Ovary (tissue), 9 donors: Measurements from ENCODE around the gene TRIP12. TPM values are rescaled to one million over a fixed set of nuclear protein-coding genes. Genes with fewer than 3 reads are reported as not detected.

ENCODE experiments used
- DNase-seq, 5 donors: peaks; one replicate each; pipeline ENCODE4 v3.0.0-alpha.2; 2019 to 2020
- H3K27ac ChIP-seq, 2 donors: fragments of 200-600 bp; one replicate each; pipeline versions ENCODE4 v1.5.1 to v1.8.0; 2019 to 2022
- H3K27me3 ChIP-seq: fragments of 200-600 bp; one replicate; pipeline ENCODE4 v1.8.0; 2022
- H3K36me3 ChIP-seq: fragments of 200-600 bp; sonication (generic); one replicate; pipeline ENCODE4 v1.5.1; 2019
- H3K4me1 ChIP-seq: one replicate; pipeline ENCODE4 v1.8.1; 2013; ENCODE audit warnings: mild to moderate bottlenecking, moderate library complexity; ENCODE audit not compliant: insufficient read depth
- H3K4me3 ChIP-seq: fragments of 200-600 bp; sonication (generic); one replicate; pipeline ENCODE4 v1.5.1; 2017
- H3K9me3 ChIP-seq, 2 donors: fragments of 200-600 bp in 1 of 2; sonication (generic) in 1 of 2; one replicate each; pipeline versions ENCODE4 v1.5.1 to v1.8.1; 2013 to 2019; ENCODE audit warnings: mild to moderate bottlenecking in 1 of 2, moderate library complexity in 1 of 2
- EP300 ChIP-seq: sonication (generic); formaldehyde crosslinking; IDR thresholded peaks from one replicate; pipeline ENCODE4 v1.6.1; 2017; ENCODE audit warnings: antibody characterized with exemption
- POLR2A ChIP-seq: fragments of 450-650 bp; IDR thresholded peaks from one replicate; pipeline ENCODE4 v1.6.1; 2017; ENCODE audit warnings: antibody characterized with exemption, mild to moderate bottlenecking, moderate library complexity
- WGBS, 3 donors: extraction: QIAGEN DNeasy Blood & Tissue Kit in 1 of 3; methylation state at CpG; one replicate each; pipeline versions ENCODE4 v1.1.5 to v1.1.7; 2013 to 2017; 5-methylcytosine and 5-hydroxymethylcytosine counted together
- intact Hi-C, 4 donors: fragments of 100-400 bp; cut with DNase I; formaldehyde crosslinking; loops; one replicate each; pipeline versions ENCODE4 v1.11.0 to v1.15.1; 2022 to 2023
- polyA plus RNA-seq, 2 donors: library from polyadenylated mRNA; stranded (reverse); fragments of 200-250 nt in 1 of 2; fragments of 350-450 nt in 1 of 2; fragmentation: Illumina TruSeq in 1 of 2; extraction: RNeasy Lipid Tissue Mini Kit (QIAGEN cat#74804) in 1 of 2; gene quantifications; one replicate each; pipeline ENCODE4 v1.2.3, GENCODE V29; 2013 to 2014
- total RNA-seq, 7 donors: library from RNA; depleted of rRNA in 2 of 7; stranded (reverse); fragments of >200 nt in 2 of 7; fragmentation: NEBNext Ultra II Directional in 3 of 7; extraction: Animal tissue kit (Norgen Biotek cat#: 25700) in 3 of 7; gene quantifications; one replicate each; pipeline versions ENCODE4 v1.1.0 to v1.2.4, GENCODE V29; 2016 to 2023
- TF ChIP-seq, protein P1 (sequence below), 3 donors: fragments of 450-650 bp in 2 of 3; fragments of 200-600 bp in 1 of 3; IDR thresholded peaks; one replicate each; pipeline versions ENCODE4 v1.5.1 to v1.8.0; 2016 to 2022; ENCODE audit warnings: antibody characterized with exemption in 3 of 3, mild to moderate bottlenecking in 1 of 3
- donor health status: DM: no; HTN: no; CAD: no; lungs with moderate emphysema.
- donor health status: DM: no; HTN: no; CAD: no.
- donor health status: Bipolar disorder and iron deficiency.
- donor health status: DM: yes; HTN: yes; CAD: no.
- donor health status: DM: no; HTN: no; CAD: no.
- donor health status: DM: yes; HTN: yes; CAD: no.

TRIP12 gene
- total and polyA plus RNA-seq, 9 donors, result 30.4 to 221 (median 178) TPM

DNA sequence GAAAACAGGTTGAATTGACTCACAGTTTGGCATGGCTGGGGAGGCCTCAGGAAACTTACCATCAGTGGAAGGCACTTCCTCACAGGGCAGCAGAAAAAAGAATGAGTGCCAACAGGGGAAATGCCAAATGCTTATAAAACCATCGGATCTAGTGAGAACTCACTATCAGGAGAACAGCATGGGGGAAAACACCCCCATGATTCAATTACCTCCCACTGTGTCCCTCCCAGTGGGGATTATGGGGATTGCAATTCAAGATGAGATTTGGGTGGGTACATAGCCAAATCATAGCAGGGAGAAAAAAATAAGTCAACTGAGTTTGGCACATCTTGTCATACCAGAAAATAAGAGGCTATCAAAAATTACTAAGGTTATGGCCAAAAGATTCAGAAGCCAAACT lies 96.3 kb downstream of the TRIP12 start:
- Histone ChIP-seq H3K9me3 (no peaks in the 10 kb centered on the region), H3K4me3 (no peak overlapping the region), H3K36me3 (no peaks in the 10 kb centered on the region), H3K27me3 (no peaks in the 10 kb centered on the region), H3K27ac (no peak overlapping the region), H3K4me1 (no peaks in the 10 kb centered on the region)
- intact Hi-C loops, result no loop called here
- 81 to 87% (median 84%) methylated on average over 1 of the region's 1 CpG for WGBS, 3 donors
- TF ChIP-seq POLR2A (no peak), EP300 (no peak)
- TF ChIP-seq, protein P1, sequence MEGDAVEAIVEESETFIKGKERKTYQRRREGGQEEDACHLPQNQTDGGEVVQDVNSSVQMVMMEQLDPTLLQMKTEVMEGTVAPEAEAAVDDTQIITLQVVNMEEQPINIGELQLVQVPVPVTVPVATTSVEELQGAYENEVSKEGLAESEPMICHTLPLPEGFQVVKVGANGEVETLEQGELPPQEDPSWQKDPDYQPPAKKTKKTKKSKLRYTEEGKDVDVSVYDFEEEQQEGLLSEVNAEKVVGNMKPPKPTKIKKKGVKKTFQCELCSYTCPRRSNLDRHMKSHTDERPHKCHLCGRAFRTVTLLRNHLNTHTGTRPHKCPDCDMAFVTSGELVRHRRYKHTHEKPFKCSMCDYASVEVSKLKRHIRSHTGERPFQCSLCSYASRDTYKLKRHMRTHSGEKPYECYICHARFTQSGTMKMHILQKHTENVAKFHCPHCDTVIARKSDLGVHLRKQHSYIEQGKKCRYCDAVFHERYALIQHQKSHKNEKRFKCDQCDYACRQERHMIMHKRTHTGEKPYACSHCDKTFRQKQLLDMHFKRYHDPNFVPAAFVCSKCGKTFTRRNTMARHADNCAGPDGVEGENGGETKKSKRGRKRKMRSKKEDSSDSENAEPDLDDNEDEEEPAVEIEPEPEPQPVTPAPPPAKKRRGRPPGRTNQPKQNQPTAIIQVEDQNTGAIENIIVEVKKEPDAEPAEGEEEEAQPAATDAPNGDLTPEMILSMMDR (IDR thresholded peaks at IDR 0.05), result no peak
- DNase-seq, result no peak

DNA sequence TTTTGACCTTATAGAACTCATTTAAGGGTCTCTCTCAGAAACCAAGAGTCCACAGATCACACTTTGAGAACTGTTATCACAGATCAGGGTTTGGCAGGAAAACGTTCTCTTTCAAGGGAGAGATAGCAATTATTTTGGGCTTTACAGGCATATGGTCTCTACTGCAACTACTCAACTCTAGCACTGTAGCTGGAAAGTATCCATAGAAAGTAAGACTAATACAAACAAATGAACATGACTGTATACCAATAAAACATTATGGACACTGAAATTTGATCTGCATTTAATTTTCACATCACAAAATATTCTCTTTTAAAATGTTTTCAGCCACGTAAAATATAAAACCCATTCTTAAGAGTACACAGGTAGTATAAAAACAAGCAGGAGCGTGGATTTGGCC lies 100.5 kb downstream of the TRIP12 start:
- no peaks in the 10 kb centered on the region for H3K4me1 ChIP-seq
- TF ChIP-seq EP300 (no peak), POLR2A (no peak)
- TF ChIP-seq, protein P1 (IDR thresholded peaks at IDR 0.05), result no peak
- intact Hi-C loops, result no loop called here
- H3K27me3 ChIP-seq, result no peaks in the 10 kb centered on the region
- no peak overlapping the region for H3K4me3 ChIP-seq
- no peak overlapping the region for H3K27ac ChIP-seq
- 73 to 81% (median 76%) methylated on average over 3 of the region's 3 CpGs for WGBS, 3 donors
- no peaks in the 10 kb centered on the region for H3K9me3 ChIP-seq
- H3K36me3 ChIP-seq, result no peaks in the 10 kb centered on the region
- no peak for DNase-seq

DNA sequence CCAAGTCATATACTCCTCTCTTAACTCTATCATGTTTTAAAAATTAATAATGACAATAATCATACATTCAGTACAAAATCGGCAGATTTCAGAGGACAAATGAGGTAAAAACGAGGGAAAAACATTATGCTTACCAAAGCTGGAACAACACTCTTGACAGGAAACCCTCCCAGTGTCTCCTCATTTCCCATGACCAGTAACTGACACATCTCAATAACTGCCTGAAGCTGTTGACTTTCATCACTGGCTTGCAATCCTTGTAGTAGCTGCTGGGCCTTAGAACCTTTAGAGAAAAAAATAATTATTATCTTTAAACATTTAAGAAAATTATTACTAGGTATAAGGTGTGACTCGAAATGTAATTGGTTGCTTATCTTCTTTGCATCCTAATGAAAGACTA lies 103.6 kb downstream of the TRIP12 start:
- Histone ChIP-seq H3K36me3 (no peaks in the 10 kb centered on the region), H3K27ac (no peak overlapping the region), H3K9me3 (no peaks in the 10 kb centered on the region), H3K4me3 (no peak overlapping the region), H3K4me1 (no peaks in the 10 kb centered on the region), H3K27me3 (no peaks in the 10 kb centered on the region)
- 83 to 93% (median 92%) methylated on average over 3 of the region's 3 CpGs for WGBS, 3 donors
- TF ChIP-seq EP300, result no peak
- TF ChIP-seq POLR2A, result no peak
- TF ChIP-seq, protein P1 (IDR thresholded peaks at IDR 0.05), result no peak
- intact Hi-C loops, result no loop called here
- DNase-seq, result no peak

DNA sequence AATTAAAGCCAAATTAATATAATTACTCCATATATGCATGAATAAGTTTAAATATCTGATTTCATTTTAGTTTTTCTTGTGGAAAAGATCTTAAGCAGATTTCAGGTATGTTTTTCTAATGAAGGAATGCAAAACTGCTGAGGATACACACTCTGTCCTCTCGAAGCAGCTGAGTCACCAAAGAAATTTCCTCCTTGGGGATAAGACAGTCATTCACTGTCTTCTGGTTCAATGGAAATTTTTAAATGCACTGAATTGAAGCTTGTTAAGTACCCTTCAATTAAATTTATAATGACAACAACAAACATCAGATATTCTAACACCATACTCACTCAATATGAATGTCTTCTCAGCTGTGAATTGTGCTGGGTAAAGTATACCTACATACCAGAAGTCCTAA lies 106.0 kb downstream of the TRIP12 start:
- no peak overlapping the region for H3K27ac ChIP-seq
- H3K9me3 ChIP-seq, result no peaks in the 10 kb centered on the region
- TF ChIP-seq EP300 (no peak), POLR2A (no peak)
- TF ChIP-seq, protein P1 (IDR thresholded peaks at IDR 0.05), result no peak
- peaks cover under 1% of the 10 kb centered on the region for H3K4me1 ChIP-seq
- H3K4me3 ChIP-seq, result no peak overlapping the region
- no peaks in the 10 kb centered on the region for H3K36me3 ChIP-seq
- intact Hi-C loops, result no loop called here
- no peak for DNase-seq
- 47 to 71% (median 66%) methylated on average over 1 of the region's 1 CpG for WGBS, 3 donors
- no peaks in the 10 kb centered on the region for H3K27me3 ChIP-seq

DNA sequence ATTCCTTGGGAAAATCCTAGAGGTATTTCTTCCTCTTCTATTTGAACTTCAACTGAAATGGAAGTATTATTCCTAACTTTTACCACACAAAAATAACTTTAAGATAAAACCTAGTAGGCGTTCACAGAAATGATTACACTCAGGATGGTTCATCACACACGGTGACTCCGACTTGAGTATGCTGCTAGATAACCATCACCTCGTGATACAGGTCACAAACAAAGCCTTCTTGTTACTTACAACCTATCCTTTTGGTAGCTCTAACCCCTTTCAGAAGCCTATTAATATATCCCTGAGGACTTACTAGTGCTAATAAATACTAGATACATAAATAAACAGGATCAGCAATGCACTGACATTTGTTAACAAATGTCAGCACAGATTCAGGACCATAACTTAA lies 106.5 kb downstream of the TRIP12 start:
- no peak for DNase-seq
- no peaks in the 10 kb centered on the region for H3K27me3 ChIP-seq
- TF ChIP-seq POLR2A (no peak), EP300 (no peak)
- TF ChIP-seq, protein P1 (IDR thresholded peaks at IDR 0.05), result no peak
- no peaks in the 10 kb centered on the region for H3K36me3 ChIP-seq
- WGBS, 3 donors, result 73 to 91% (median 80%) methylated on average over 4 of the region's 4 CpGs
- H3K27ac ChIP-seq, result no peak overlapping the region
- H3K9me3 ChIP-seq, result no peaks in the 10 kb centered on the region
- no peak overlapping the region for H3K4me3 ChIP-seq
- intact Hi-C loops, result no loop called here
- peaks cover 3% of the 10 kb centered on the region for H3K4me1 ChIP-seq
